Lower leg skin (tissue), 4 donors: ENCODE data around the gene ARRDC3. TPM values are rescaled to one million over a fixed set of nuclear protein-coding genes. Genes with fewer than 3 reads are reported as not detected.

Source experiments
- DNase-seq, 2 donors: peaks; one replicate each; pipeline ENCODE4 v3.0.0-alpha.2; 2019; ENCODE audit warnings: low spot score in 2 of 2
- H3K4me3 ChIP-seq: fragments of 200-600 bp; sonication (generic); 2 replicates; pipeline ENCODE4 v1.5.1; 2017; ENCODE audit warnings: mild to moderate bottlenecking, low read depth; ENCODE audit not compliant: poor library complexity, severe bottlenecking
- POLR2A ChIP-seq, 2 donors: fragments of 450-650 bp; IDR thresholded peaks; one replicate each; pipeline ENCODE4 v1.6.1; 2016 to 2017; ENCODE audit warnings: antibody characterized with exemption in 2 of 2, mild to moderate bottlenecking in 1 of 2, moderate library complexity in 1 of 2
- WGBS, 2 donors: methylation state at CpG; one replicate each; pipeline ENCODE4 v1.1.5; 2018; 5-methylcytosine and 5-hydroxymethylcytosine counted together
- intact Hi-C: fragments of 100-400 bp; cut with DNase I; formaldehyde crosslinking; loops from one replicate; pipeline ENCODE4 v1.15.0; 2023; ENCODE audit warnings: low total_unique reads
- total RNA-seq, 4 donors: library from RNA; depleted of rRNA; stranded (reverse); fragments of >200 nt; gene quantifications; one replicate each; pipeline ENCODE4 v1.1.0, GENCODE V29; 2016
- TF ChIP-seq, protein P1 (sequence below), 3 donors: fragments of 450-650 bp; IDR thresholded peaks; one replicate each; pipeline ENCODE4 v1.5.1; 2016; ENCODE audit warnings: antibody characterized with exemption in 3 of 3, mild to moderate bottlenecking in 3 of 3, moderate library complexity in 2 of 3

ARRDC3 gene
- total RNA-seq, 4 donors from 2014 or later, result 67.1 to 119 (median 76.1) TPM

- intact Hi-C loops, result no loop called here
- no peak overlapping the region for H3K4me3 ChIP-seq
- 92 to 93% methylated on average over 1 of the region's 1 CpG for WGBS, 2 donors
- no peak for DNase-seq
- TF ChIP-seq, protein P1, sequence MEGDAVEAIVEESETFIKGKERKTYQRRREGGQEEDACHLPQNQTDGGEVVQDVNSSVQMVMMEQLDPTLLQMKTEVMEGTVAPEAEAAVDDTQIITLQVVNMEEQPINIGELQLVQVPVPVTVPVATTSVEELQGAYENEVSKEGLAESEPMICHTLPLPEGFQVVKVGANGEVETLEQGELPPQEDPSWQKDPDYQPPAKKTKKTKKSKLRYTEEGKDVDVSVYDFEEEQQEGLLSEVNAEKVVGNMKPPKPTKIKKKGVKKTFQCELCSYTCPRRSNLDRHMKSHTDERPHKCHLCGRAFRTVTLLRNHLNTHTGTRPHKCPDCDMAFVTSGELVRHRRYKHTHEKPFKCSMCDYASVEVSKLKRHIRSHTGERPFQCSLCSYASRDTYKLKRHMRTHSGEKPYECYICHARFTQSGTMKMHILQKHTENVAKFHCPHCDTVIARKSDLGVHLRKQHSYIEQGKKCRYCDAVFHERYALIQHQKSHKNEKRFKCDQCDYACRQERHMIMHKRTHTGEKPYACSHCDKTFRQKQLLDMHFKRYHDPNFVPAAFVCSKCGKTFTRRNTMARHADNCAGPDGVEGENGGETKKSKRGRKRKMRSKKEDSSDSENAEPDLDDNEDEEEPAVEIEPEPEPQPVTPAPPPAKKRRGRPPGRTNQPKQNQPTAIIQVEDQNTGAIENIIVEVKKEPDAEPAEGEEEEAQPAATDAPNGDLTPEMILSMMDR (IDR thresholded peaks at IDR 0.05), result no peak
- TF ChIP-seq POLR2A (IDR thresholded peaks at IDR 0.05), result no peak
Observed at GRCh38 chr5:91362935-91363334, 20.2 kb downstream of the ARRDC3 start.

GRCh38 chr5:91361790-91362189, 21.3 kb downstream of the ARRDC3 start:
- 91 to 93% methylated on average over 3 of the region's 3 CpGs for WGBS, 2 donors
- no peak overlapping the region for H3K4me3 ChIP-seq
- intact Hi-C loops, result no loop called here
- no peak for DNase-seq
- TF ChIP-seq, protein P1 (IDR thresholded peaks at IDR 0.05), result no peak
- no peak for TF ChIP-seq POLR2A (IDR thresholded peaks at IDR 0.05)

DNA sequence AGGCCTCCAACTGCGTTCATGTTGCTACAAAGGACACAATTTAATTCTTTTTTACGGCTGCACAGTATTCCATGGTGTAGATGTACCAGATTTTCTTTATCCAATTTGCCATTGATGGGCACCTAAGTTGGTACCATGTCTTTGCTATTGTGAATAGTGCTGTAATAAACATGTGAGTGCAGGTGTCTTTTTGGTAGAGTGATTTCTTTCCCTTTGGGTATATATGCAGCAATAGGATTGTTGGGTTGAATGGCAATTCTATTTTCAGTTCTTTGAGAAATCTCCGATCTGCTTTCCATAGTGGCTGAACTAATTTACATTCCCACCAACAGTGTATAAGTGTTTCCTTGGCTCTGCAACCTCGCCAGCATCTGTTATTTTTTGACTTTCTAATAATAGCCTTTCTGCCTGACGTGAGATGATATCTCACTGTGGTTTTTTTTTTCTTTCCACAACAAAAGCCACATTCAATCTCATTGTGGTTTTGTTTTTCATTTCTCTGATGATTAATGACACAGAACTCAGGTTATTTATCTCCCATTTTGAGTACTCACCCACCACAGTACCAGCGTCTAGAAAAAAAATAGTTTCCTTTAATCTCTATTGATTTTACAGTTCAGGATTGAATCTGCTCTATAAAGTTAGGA, 21.9 kb downstream of the ARRDC3 start:
- no peak for TF ChIP-seq POLR2A (IDR thresholded peaks at IDR 0.05)
- TF ChIP-seq, protein P1 (IDR thresholded peaks at IDR 0.05), result no peak
- intact Hi-C loops, result no loop called here
- DNase-seq, result no peak
- WGBS, 2 donors, result 73 to 74% methylated on average over 6 of the region's 6 CpGs
- no peak overlapping the region for H3K4me3 ChIP-seq

- intact Hi-C loops, result no loop called here
- no peak overlapping the region for H3K4me3 ChIP-seq
- TF ChIP-seq POLR2A (IDR thresholded peaks at IDR 0.05), result no peak
- TF ChIP-seq, protein P1 (IDR thresholded peaks at IDR 0.05), result no peak
- 94 to 95% methylated on average over 4 of the region's 4 CpGs for WGBS, 2 donors
- no peak for DNase-seq
Observed at GRCh38 chr5:91359962-91360609, 23.0 kb downstream of the ARRDC3 start.

GRCh38 chr5:91357806-91358205, 25.3 kb downstream of the ARRDC3 start:
- no peak for DNase-seq
- TF ChIP-seq POLR2A (IDR thresholded peaks at IDR 0.05), result no peak
- TF ChIP-seq, protein P1 (IDR thresholded peaks at IDR 0.05), result no peak
- no peak overlapping the region for H3K4me3 ChIP-seq
- intact Hi-C loops, result no loop called here
- 45 to 54% methylated on average over 2 of the region's 2 CpGs for WGBS, 2 donors
